SK-N-SH (cell line): ENCODE data around the gene ATP5PD. TPM values are rescaled to one million over a fixed set of nuclear protein-coding genes. Genes with fewer than 3 reads are reported as not detected.

Source experiments
- CTCF ChIA-PET: fragments of 300-600, 350-600 bp; formaldehyde crosslinking; extraction: SDS; loops from one replicate; lab custom pipeline; 2021; lab: Yijun Ruan, JAX
- POLR2A ChIA-PET: fragments of 350-600 bp; sonication (Branson Sonifier 250); formaldehyde crosslinking; extraction: SDS; loops from one replicate; lab custom pipeline; 2020; ENCODE audit warnings: antibody characterized with exemption, inconsistent platforms; lab: Yijun Ruan, JAX
- DNase-seq: peaks from one replicate; pipeline ENCODE4 v3.0.0; 2012
- H2AFZ ChIP-seq: fragments of 200-600 bp; sonication (generic); 2 replicates; pipeline ENCODE4 v1.8.1; 2016; ENCODE audit warnings: antibody characterized with exemption, mild to moderate bottlenecking, low read depth
- H3F3A ChIP-seq: fragments of 200-600 bp; sonication (generic); replicated peaks from 2 replicates; pipeline ENCODE3; 2016; ENCODE audit warnings: antibody characterized with exemption, mild to moderate bottlenecking; ENCODE audit not compliant: insufficient read depth
- H3K27ac ChIP-seq, 2 experiments: fragments of 200-500 bp in 1 of 2; fragments of 200-600 bp in 1 of 2; sonication (Bioruptor generic) in 1 of 2; sonication (generic), shearing (Covaris generic) in 1 of 2; 2 replicates each; pipeline versions ENCODE4 v1.5.1 to v1.6.1; 2014 to 2016; ENCODE audit warnings: low read depth in 2 of 2, inconsistent platforms in 1 of 2, low read length in 1 of 2, mild to moderate bottlenecking in 1 of 2, mixed read lengths in 1 of 2
- H3K27me3 ChIP-seq: fragments of 200-600 bp; sonication (generic), shearing (Covaris generic); 2 replicates; pipeline ENCODE4 v1.6.1; 2016; ENCODE audit warnings: mixed run types; ENCODE audit not compliant: insufficient read depth
- H3K36me3 ChIP-seq, 2 experiments: fragments of 200-500 bp in 1 of 2; fragments of 200-600 bp in 1 of 2; sonication (Bioruptor generic) in 1 of 2; sonication (generic) in 1 of 2; replicated peaks in 1 of 2; 2 replicates each; pipeline versions ENCODE3 to v1.5.1; 2014 to 2016; ENCODE audit warnings: low read length in 1 of 2, mild to moderate bottlenecking in 1 of 2; ENCODE audit not compliant: insufficient read depth in 2 of 2, control insufficient read depth in 1 of 2
- H3K4me1 ChIP-seq, 2 experiments: fragments of 200-500 bp in 1 of 2; fragments of 200-600 bp in 1 of 2; sonication (Bioruptor generic) in 1 of 2; sonication (generic), shearing (Covaris generic) in 1 of 2; 2 replicates each; pipeline versions ENCODE4 v1.5.1 to v1.6.1; 2014 to 2016; ENCODE audit warnings: low read depth in 1 of 2, low read length in 1 of 2, mixed run types in 1 of 2; ENCODE audit not compliant: insufficient read depth in 2 of 2, control insufficient read depth in 1 of 2
- H3K4me2 ChIP-seq: fragments of 200-600 bp; sonication (generic), shearing (Covaris generic); 2 replicates; pipeline ENCODE4 v1.6.1; 2017; ENCODE audit warnings: mixed run types
- H3K4me3 ChIP-seq, 2 experiments: fragments of 200-500 bp in 1 of 2; fragments of 200-600 bp in 1 of 2; sonication (Bioruptor generic) in 1 of 2; sonication (generic), shearing (Covaris generic) in 1 of 2; 2 replicates each; pipeline versions ENCODE4 v1.5.1 to v1.8.1; 2014 to 2016; ENCODE audit warnings: low read depth in 2 of 2, inconsistent platforms in 1 of 2, low read length in 1 of 2, mild to moderate bottlenecking in 1 of 2, mixed read lengths in 1 of 2, moderate library complexity in 1 of 2
- H3K79me2 ChIP-seq: fragments of 200-600 bp; sonication (generic); 2 replicates; pipeline ENCODE4 v1.8.1; 2017; ENCODE audit warnings: mild to moderate bottlenecking; ENCODE audit not compliant: insufficient read depth
- H3K9ac ChIP-seq: fragments of 200-600 bp; sonication (generic); 2 replicates; pipeline ENCODE4 v1.6.1; 2017; ENCODE audit warnings: mixed run types
- H3K9me2 ChIP-seq: fragments of 200-600 bp; sonication (generic); 2 replicates; pipeline ENCODE4 v1.6.1; 2017; ENCODE audit warnings: mixed run types
- H3K9me3 ChIP-seq: fragments of 200-600 bp; sonication (generic); 2 replicates; pipeline ENCODE4 v1.6.1; 2017; ENCODE audit warnings: mixed run types, mild to moderate bottlenecking, moderate library complexity
- H4K20me1 ChIP-seq: fragments of 200-600 bp; sonication (generic); 2 replicates; pipeline ENCODE4 v1.6.1; 2017; ENCODE audit warnings: mild to moderate bottlenecking, mixed run types; ENCODE audit not compliant: insufficient read depth
- CHD2 ChIP-seq: fragments of 150-350 bp; IDR thresholded peaks from 2 replicates; pipeline ENCODE4 v1.6.1; 2018; ENCODE audit warnings: low read length; ENCODE audit not compliant: partially characterized antibody
- CTCF ChIP-seq: fragments of 200-600 bp; sonication (generic); IDR thresholded peaks from 2 replicates; pipeline ENCODE4 v1.6.1; 2017; ENCODE audit warnings: antibody characterized with exemption, mild to moderate bottlenecking, moderate library complexity
- ELF1 ChIP-seq: IDR thresholded peaks from 2 replicates; pipeline ENCODE4 v1.4.0; 2012
- EP300 ChIP-seq, 2 experiments: IDR thresholded peaks; 2 replicates each; pipeline versions ENCODE4 v1.4.0 to v1.6.1; 2012; ENCODE audit warnings: borderline replicate concordance in 1 of 2, low read depth in 1 of 2, low read length in 1 of 2
- EZH2phosphoT487 ChIP-seq: fragments of 200-600 bp; sonication (generic); IDR thresholded peaks from 2 replicates; pipeline ENCODE4 v1.6.1; 2017; ENCODE audit warnings: low read depth, mixed run types, mild to moderate bottlenecking, antibody characterized with exemption, moderate library complexity, borderline replicate concordance
- FOXJ3 ChIP-seq: sonication (generic); formaldehyde crosslinking; IDR thresholded peaks from 2 replicates; pipeline ENCODE4 v1.5.1; 2020; ENCODE audit warnings: mild to moderate bottlenecking, missing genetic modification reagents
- GABPA ChIP-seq: IDR thresholded peaks from 2 replicates; pipeline ENCODE4 v1.4.0; 2012; ENCODE audit warnings: low read depth, mild to moderate bottlenecking
- GATA2 ChIP-seq: sonication (generic); formaldehyde crosslinking; IDR thresholded peaks from 2 replicates; pipeline ENCODE4 v1.5.0; 2020; ENCODE audit warnings: mild to moderate bottlenecking, missing genetic modification reagents
- JUND ChIP-seq: IDR thresholded peaks from 2 replicates; pipeline ENCODE4 v1.4.0; 2012
- MXI1 ChIP-seq: IDR thresholded peaks from 2 replicates; pipeline ENCODE4 v1.6.1; 2012; ENCODE audit warnings: mild to moderate bottlenecking, low read depth, low read length, improper control_type of control experiment
- NFIC ChIP-seq: IDR thresholded peaks from 2 replicates; pipeline ENCODE4 v1.4.0; 2012; ENCODE audit warnings: borderline replicate concordance
- PBX3 ChIP-seq: IDR thresholded peaks from 2 replicates; pipeline ENCODE4; 2012
- POLR2AphosphoS5 ChIP-seq: IDR thresholded peaks from 2 replicates; pipeline ENCODE4 v1.6.1; 2012; ENCODE audit warnings: low read depth, low read length
- RAD21 ChIP-seq: IDR thresholded peaks from 2 replicates; pipeline ENCODE4 v1.6.1; 2012; ENCODE audit warnings: mild to moderate bottlenecking, low read length
- RFX5 ChIP-seq: IDR thresholded peaks from 2 replicates; pipeline ENCODE4 v1.6.1; 2012; ENCODE audit warnings: mild to moderate bottlenecking, improper control_type of control experiment, low read length
- SIN3A ChIP-seq: IDR thresholded peaks from 2 replicates; pipeline ENCODE4 v1.6.1; 2012; ENCODE audit warnings: low read depth, mild to moderate bottlenecking, low read length, moderate library complexity, borderline replicate concordance
- SMC3 ChIP-seq: IDR thresholded peaks from 2 replicates; pipeline ENCODE4 v1.6.1; 2012; ENCODE audit warnings: low read depth, low read length, improper control_type of control experiment
- TAF1 ChIP-seq: IDR thresholded peaks from 2 replicates; pipeline ENCODE4 v1.6.1; 2012; ENCODE audit warnings: low read depth, mild to moderate bottlenecking, low read length, moderate library complexity, borderline replicate concordance
- TEAD4 ChIP-seq: IDR thresholded peaks from 2 replicates; pipeline ENCODE4 v1.4.0; 2012; ENCODE audit warnings: mild to moderate bottlenecking, borderline replicate concordance; ENCODE audit not compliant: insufficient read depth
- USF1 ChIP-seq: IDR thresholded peaks from 2 replicates; pipeline ENCODE4 v1.4.0; 2012; ENCODE audit warnings: low read depth, borderline replicate concordance
- YY1 ChIP-seq: IDR thresholded peaks from 2 replicates; pipeline ENCODE4 v1.4.0; 2012; ENCODE audit warnings: low read depth, mild to moderate bottlenecking
- WGBS: methylation state at CpG from one replicate; pipeline ENCODE4 v1.1.6; 2017; ENCODE audit warnings: low lambda C conversion rate; 5-methylcytosine and 5-hydroxymethylcytosine counted together
- polyA plus RNA-seq, 3 experiments: library from polyadenylated mRNA; depleted of rRNA; stranded (reverse); fragments of >200 nt; gene quantifications; 2 replicates each; pipeline ENCODE4 v1.2.3, GENCODE V29; 2012
- TF ChIP-seq, protein P1 (sequence below): IDR thresholded peaks from 2 replicates; pipeline ENCODE4 v1.4.0; 2012; ENCODE audit warnings: low read depth
- TF ChIP-seq, protein P2 (sequence below): IDR thresholded peaks from 2 replicates; pipeline ENCODE4 v1.6.1; 2012; ENCODE audit warnings: mild to moderate bottlenecking, low read depth, low read length, moderate library complexity

Gene ATP5PD
- polyA plus RNA-seq, 1 of the 3 experiments (the other 2 are of a cell fraction), result 354 TPM

DNA sequence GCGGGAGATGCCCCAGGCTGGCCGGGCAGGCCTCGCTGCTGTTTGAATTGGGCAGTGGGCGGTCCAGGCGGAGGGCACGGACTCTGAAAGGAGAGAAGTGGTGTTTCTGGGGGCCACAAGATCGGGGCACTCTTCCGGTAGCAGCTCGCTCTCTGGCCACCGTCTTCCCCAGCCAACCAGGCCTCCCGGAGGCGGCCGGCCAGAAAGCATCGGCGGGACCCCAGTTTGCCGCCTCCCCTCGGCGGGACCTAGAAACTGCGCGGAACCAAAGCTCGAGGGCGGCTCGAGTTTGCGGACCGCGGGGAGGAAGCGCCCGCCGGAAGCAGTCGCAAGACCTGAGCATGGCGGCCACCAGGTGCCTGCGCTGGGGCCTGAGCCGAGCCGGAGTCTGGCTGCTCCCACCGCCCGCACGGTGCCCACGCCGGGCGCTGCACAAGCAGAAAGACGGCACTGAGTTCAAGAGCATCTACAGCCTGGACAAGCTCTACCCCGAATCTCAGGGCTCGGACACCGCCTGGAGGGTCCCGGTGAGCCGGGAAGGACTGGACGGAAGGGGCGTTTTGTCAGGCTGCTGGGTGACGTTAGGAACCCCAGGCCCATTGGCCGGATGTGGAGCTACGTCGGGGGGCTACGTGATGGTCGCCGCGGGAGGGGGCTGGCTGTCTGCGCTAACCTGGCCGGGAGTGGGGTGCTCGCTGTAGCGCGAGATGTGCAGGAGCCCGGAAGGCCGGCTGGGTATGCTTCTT lies 34.2 kb downstream of the ATP5PD start, which contains the start of gene MRPL58:
TSS of gene MRPL58 (plus strand) at position 325 of the 746 bp plus-strand sequence. CDS start at position 342, 17 bp downstream.
- peak; percentile 96 for DNase-seq
- no peaks in the 10 kb centered on the region for H3K9me3 ChIP-seq
- H2AFZ ChIP-seq, result peak within 1 kb of the TSS; percentile 99
- peak within 1 kb of the TSS; percentile 86 for H3K9ac ChIP-seq
- peaks cover 3 to 5% of the 10 kb centered on the region in 2 experiments for H3K36me3 ChIP-seq
- ChIA-PET POLR2A (interaction anchor here (0.6 to 6.2 kb wide), 31 partner anchors 8 to 1531 kb away, joined by 3 to 197 read pairs (median 4); partner anchors contain the start of genes ARMC7, ATP5PD, CDR2L and FDXR), CTCF (interaction anchor here (0.7 to 19.8 kb wide), 25 partner anchors 7 to 258 kb away, joined by 3 to 295 read pairs (median 4); partner anchors contain the start of genes CDR2L, HID1, MIF4GD and NT5C)
- no peaks in the 10 kb centered on the region for H3K9me2 ChIP-seq
- H3K27me3 ChIP-seq, result no peaks in the 10 kb centered on the region
- H3K4me3 ChIP-seq, result peak within 1 kb of the TSS; percentile 65 to 77
- no peaks in the 10 kb centered on the region for H4K20me1 ChIP-seq
- H3F3A ChIP-seq, result peaks cover 16% of the 10 kb centered on the region
- H3K4me2 ChIP-seq, result peak within 1 kb of the TSS; percentile 89
- H3K27ac ChIP-seq, result peak within 1 kb of the TSS; percentile 88 to 95
- H3K79me2 ChIP-seq, result peaks cover 48% of the 10 kb centered on the region
- H3K4me1 ChIP-seq, result peaks cover 17 to 26% of the 10 kb centered on the region in 2 experiments; a peak in 3 of 4 replicates
- WGBS, result 2% methylated on average over 52 of the region's 63 CpGs
- TF ChIP-seq RFX5 (peak; percentile 68; the same call in 1 of the 2 replicates), EP300 (IDR thresholded peaks at IDR 0.05; ENCODE audit: borderline replicate concordance in 1 of 2, low read depth in 1 of 2, low read length in 1 of 2) (peak; percentile 11 to 37; a peak in 2 of 4 replicates), PBX3 (no peak), RAD21 (peak; percentile 50), NFIC (no peak), TEAD4 (no peak), ELF1 (peak; percentile 77), EZH2phosphoT487 (no peak), FOXJ3 (peak; percentile 74; the same call in 1 of the 2 replicates), GABPA (peak; percentile 94), SIN3A (peak; percentile 88), YY1 (peak; percentile 96), USF1 (peak; percentile 65), JUND (no peak), POLR2AphosphoS5 (peak; percentile 93), SMC3 (peak; percentile 37), CTCF (peak; percentile 59), TAF1 (peak; percentile 100), GATA2 (CRISPR knock-in tag) (peak; percentile 21; the same call in 1 of the 2 replicates), CHD2 (peak; percentile 91), MXI1 (peak; percentile 89)
- TF ChIP-seq, protein P1, sequence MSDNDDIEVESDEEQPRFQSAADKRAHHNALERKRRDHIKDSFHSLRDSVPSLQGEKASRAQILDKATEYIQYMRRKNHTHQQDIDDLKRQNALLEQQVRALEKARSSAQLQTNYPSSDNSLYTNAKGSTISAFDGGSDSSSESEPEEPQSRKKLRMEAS, result peak; percentile 81; the same call in 1 of the 2 replicates
- TF ChIP-seq, protein P2, sequence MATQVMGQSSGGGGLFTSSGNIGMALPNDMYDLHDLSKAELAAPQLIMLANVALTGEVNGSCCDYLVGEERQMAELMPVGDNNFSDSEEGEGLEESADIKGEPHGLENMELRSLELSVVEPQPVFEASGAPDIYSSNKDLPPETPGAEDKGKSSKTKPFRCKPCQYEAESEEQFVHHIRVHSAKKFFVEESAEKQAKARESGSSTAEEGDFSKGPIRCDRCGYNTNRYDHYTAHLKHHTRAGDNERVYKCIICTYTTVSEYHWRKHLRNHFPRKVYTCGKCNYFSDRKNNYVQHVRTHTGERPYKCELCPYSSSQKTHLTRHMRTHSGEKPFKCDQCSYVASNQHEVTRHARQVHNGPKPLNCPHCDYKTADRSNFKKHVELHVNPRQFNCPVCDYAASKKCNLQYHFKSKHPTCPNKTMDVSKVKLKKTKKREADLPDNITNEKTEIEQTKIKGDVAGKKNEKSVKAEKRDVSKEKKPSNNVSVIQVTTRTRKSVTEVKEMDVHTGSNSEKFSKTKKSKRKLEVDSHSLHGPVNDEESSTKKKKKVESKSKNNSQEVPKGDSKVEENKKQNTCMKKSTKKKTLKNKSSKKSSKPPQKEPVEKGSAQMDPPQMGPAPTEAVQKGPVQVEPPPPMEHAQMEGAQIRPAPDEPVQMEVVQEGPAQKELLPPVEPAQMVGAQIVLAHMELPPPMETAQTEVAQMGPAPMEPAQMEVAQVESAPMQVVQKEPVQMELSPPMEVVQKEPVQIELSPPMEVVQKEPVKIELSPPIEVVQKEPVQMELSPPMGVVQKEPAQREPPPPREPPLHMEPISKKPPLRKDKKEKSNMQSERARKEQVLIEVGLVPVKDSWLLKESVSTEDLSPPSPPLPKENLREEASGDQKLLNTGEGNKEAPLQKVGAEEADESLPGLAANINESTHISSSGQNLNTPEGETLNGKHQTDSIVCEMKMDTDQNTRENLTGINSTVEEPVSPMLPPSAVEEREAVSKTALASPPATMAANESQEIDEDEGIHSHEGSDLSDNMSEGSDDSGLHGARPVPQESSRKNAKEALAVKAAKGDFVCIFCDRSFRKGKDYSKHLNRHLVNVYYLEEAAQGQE, result peak; percentile 72
